ENCODE results near the gene DNM3. TPM values are rescaled to one million over a fixed set of nuclear protein-coding genes. Genes with fewer than 3 reads are reported as not detected.
A peak's percentile ranks its signal among the peaks of the same experiment; 100 is the strongest.

Gene DNM3
- total RNA-seq, 2 donors from 2014 or later, result 1.7 to 2.3 TPM

GRCh38 chr1:172448995-172449584 lies 607.8 kb downstream of the DNM3 start:
- ATAC-seq (peak; percentile 11), DNase-seq (no peak)
- intact Hi-C loops (cut with DNase I, micrococcal nuclease), result loop anchor here in 1 of 2 donors (10.0 kb wide), 1 partner anchor 644 kb away; no protein-coding TSS in a partner anchor

GRCh38 chr1:172449585-172450523 lies 608.6 kb downstream of the DNM3 start:
- DNase-seq, result peak; percentile 47 to 54
- peak; percentile 79 for ATAC-seq
- intact Hi-C loops (cut with DNase I, micrococcal nuclease), result loop anchor here in 1 of 2 donors (10.0 kb wide), 2 partner anchors 275 to 645 kb away; no protein-coding TSS in a partner anchor

GRCh38 chr1:172450524-172450885 lies 609.2 kb downstream of the DNM3 start:
- peak; percentile 79 for ATAC-seq
- intact Hi-C loops (cut with DNase I, micrococcal nuclease), result loop anchor here in 1 of 2 donors (10.0 kb wide), 1 partner anchor 274 kb away; no protein-coding TSS in a partner anchor

GRCh38 chr1:172451002-172451443 lies 609.7 kb downstream of the DNM3 start:
- DNase-seq (no peak), ATAC-seq (peak; percentile 42)
- intact Hi-C loops (cut with DNase I, micrococcal nuclease), result loop anchor here in 1 of 2 donors (10.0 kb wide), 1 partner anchor 274 kb away; no protein-coding TSS in a partner anchor

More at GRCh38 chr1:172450524-172450885, 609.2 kb downstream of the DNM3 start:
- DNase-seq, result peak; percentile 29 to 41

GRCh38 chr1:172452536-172453152 lies 611.3 kb downstream of the DNM3 start:
- no peak for DNase-seq
- intact Hi-C loops (cut with DNase I, micrococcal nuclease), result loop anchor here in 1 of 2 donors (10.0 kb wide), 1 partner anchor 272 kb away; no protein-coding TSS in a partner anchor

GRCh38 chr1:172453153-172453545 lies 611.9 kb downstream of the DNM3 start:
- intact Hi-C loops (cut with DNase I, micrococcal nuclease), result loop anchor here in 1 of 2 donors (10.0 kb wide), 1 partner anchor 272 kb away; no protein-coding TSS in a partner anchor
- DNase-seq (no peak), ATAC-seq (no peak)

More at GRCh38 chr1:172452536-172453152, 611.3 kb downstream of the DNM3 start:
- no peak for ATAC-seq

GRCh38 chr1:172453607-172454006 lies 612.3 kb downstream of the DNM3 start:
- ATAC-seq, result peak; percentile 1
- no peak for DNase-seq
- intact Hi-C loops (cut with DNase I, micrococcal nuclease), result loop anchor here in 1 of 2 donors (10.0 kb wide), 1 partner anchor 271 kb away; no protein-coding TSS in a partner anchor

GRCh38 chr1:172455451-172455850 lies 614.2 kb downstream of the DNM3 start:
- no peak for DNase-seq
- no peak for ATAC-seq
- intact Hi-C loops (cut with DNase I, micrococcal nuclease), result loop anchor here in 1 of 2 donors (10.0 kb wide), 1 partner anchor 269 kb away; no protein-coding TSS in a partner anchor

GRCh38 chr1:172456344-172456769 lies 615.1 kb downstream of the DNM3 start:
- intact Hi-C loops (cut with DNase I, micrococcal nuclease), result loop anchor here in 1 of 2 donors (10.0 kb wide), 1 partner anchor 268 kb away; no protein-coding TSS in a partner anchor
- DNase-seq (no peak), ATAC-seq (no peak)

- ATAC-seq (no peak), DNase-seq (no peak)
- intact Hi-C loops (cut with DNase I, micrococcal nuclease), result loop anchor here in 1 of 2 donors (10.0 kb wide), 1 partner anchor 267 kb away; no protein-coding TSS in a partner anchor
Measured at GRCh38 chr1:172457479-172458130, 616.3 kb downstream of the DNM3 start.

- ATAC-seq, result no peak
- intact Hi-C loops (cut with DNase I, micrococcal nuclease), result no loop called here
- DNase-seq, result no peak
Measured at GRCh38 chr1:172460177-172460576, 618.9 kb downstream of the DNM3 start.

GRCh38 chr1:172460887-172461315 lies 619.6 kb downstream of the DNM3 start:
- intact Hi-C loops (cut with DNase I, micrococcal nuclease), result no loop called here
- DNase-seq (no peak), ATAC-seq (no peak)

Small RNAs within 50 kb of the gene (microRNA-seq; reads per million reads assigned to microRNA genes)
- gene MIR199A2 (14.4 to 28.6 reads per million in 2 donors), gene MIR3120 (0 reads per million in 2 donors)

Other genes with a start within 250 kb of the DNM3 start
- not detected for gene MYOCOS, start 219.3 kb upstream of the DNM3 start, total RNA-seq
- gene MYOC, start 188.8 kb upstream of the DNM3 start, total RNA-seq, result 1 to 10 TPM; 1.9 to 6.4 TPM
- 10 to 100 TPM in 1 of 2 donors, 1 to 10 TPM in 1; 8.8 to 10.1 TPM for gene VAMP4, start 99.4 kb upstream of the DNM3 start, total RNA-seq
- gene METTL13, start 59.8 kb upstream of the DNM3 start, total RNA-seq, result 10 to 100 TPM; 22.1 to 24.8 TPM

All from left colon (tissue), 2 donors.